OCI-LY7 (cell line): Measurements from ENCODE around the gene SPOPL. TPM values are rescaled to one million over a fixed set of nuclear protein-coding genes. Genes with fewer than 3 reads are reported as not detected.

Experiments used
- BruUV-seq: library from RNA; stranded (reverse); fragments of 400-500 nt; replicated peaks from 2 replicates; lab custom pipeline; 2021; lab: Mats Ljungman, UMichigan
- CTCF ChIA-PET: fragments of 300-600 bp; sonication (Branson Sonifier 250); formaldehyde crosslinking; loops from one replicate; lab custom pipeline; 2022; ENCODE audit warnings: antibody characterized with exemption; ENCODE audit not compliant: unreplicated experiment; lab: Charles Lee
- POLR2A ChIA-PET: fragments of 300-600 bp; sonication (Branson Sonifier 250); formaldehyde crosslinking; loops from one replicate; lab custom pipeline; 2022; ENCODE audit warnings: antibody characterized with exemption; lab: Charles Lee
- DNase-seq: peaks from one replicate; pipeline ENCODE4 v3.0.0-alpha.2; 2015; ENCODE audit warnings: low spot score
- H2AFZ ChIP-seq: fragments of 200-600 bp; sonication (generic), shearing (Covaris generic); 2 replicates; pipeline ENCODE4 v1.6.1; 2014; ENCODE audit warnings: mild to moderate bottlenecking, antibody characterized with exemption, low read length, moderate library complexity
- H3K27ac ChIP-seq: fragments of 200-600 bp; sonication (generic); 2 replicates; pipeline ENCODE4 v1.5.1; 2014; ENCODE audit warnings: mixed run types, low read depth, mild to moderate bottlenecking, moderate library complexity, low read length, inconsistent platforms; ENCODE audit not compliant: poor library complexity, severe bottlenecking
- H3K36me3 ChIP-seq: fragments of 200-600 bp; sonication (generic); 2 replicates; pipeline ENCODE4 v1.6.1; 2014; ENCODE audit warnings: mild to moderate bottlenecking, antibody characterized with exemption, low read length, moderate library complexity, mixed read lengths; ENCODE audit not compliant: insufficient read depth
- H3K4me1 ChIP-seq: fragments of 200-600 bp; sonication (generic); 2 replicates; pipeline ENCODE4 v1.5.1; 2014; ENCODE audit warnings: mild to moderate bottlenecking, low read length; ENCODE audit not compliant: insufficient read depth, poor library complexity, severe bottlenecking
- H3K4me2 ChIP-seq: fragments of 200-600 bp; sonication (generic); 2 replicates; pipeline ENCODE4 v1.6.1; 2014; ENCODE audit warnings: mild to moderate bottlenecking, low read length
- H3K4me3 ChIP-seq: fragments of 200-600 bp; sonication (generic); 2 replicates; pipeline ENCODE4 v1.5.1; 2014; ENCODE audit warnings: mild to moderate bottlenecking, low read depth, low read length; ENCODE audit not compliant: poor library complexity, severe bottlenecking
- H3K79me2 ChIP-seq: fragments of 200-600 bp; sonication (generic); 2 replicates; pipeline ENCODE4 v1.6.1; 2016; ENCODE audit warnings: low read depth, mild to moderate bottlenecking, low read length, moderate library complexity, mixed read lengths; ENCODE audit not compliant: insufficient read depth
- H3K9me2 ChIP-seq: fragments of 200-600 bp; sonication (generic); 2 replicates; pipeline ENCODE4 v1.6.1; 2016; ENCODE audit warnings: mild to moderate bottlenecking, low read length, mixed read lengths; ENCODE audit not compliant: insufficient read depth
- H3K9me3 ChIP-seq: fragments of 200-600 bp; sonication (generic); 2 replicates; pipeline ENCODE4 v1.6.1; 2014; ENCODE audit warnings: mild to moderate bottlenecking, mixed run types, low read length, mixed read lengths
- H4K20me1 ChIP-seq: fragments of 200-600 bp; sonication (generic); 2 replicates; pipeline ENCODE4 v1.6.1; 2014; ENCODE audit warnings: mild to moderate bottlenecking, antibody characterized with exemption, low read length, moderate library complexity, mixed read lengths; ENCODE audit not compliant: insufficient read depth
- CTCF ChIP-seq: fragments of 200-600 bp; sonication (generic); conservative IDR thresholded peaks from 2 replicates; pipeline ENCODE4 v1.5.1; 2014; ENCODE audit warnings: mild to moderate bottlenecking, antibody characterized with exemption, low read length, moderate library complexity, mixed read lengths
- EZH2phosphoT487 ChIP-seq: fragments of 200-600 bp; sonication (generic); IDR thresholded peaks from 2 replicates; pipeline ENCODE4 v1.6.1; 2018; ENCODE audit warnings: low read depth, borderline replicate concordance, mild to moderate bottlenecking, mixed run types, antibody characterized with exemption, low read length, moderate library complexity, mixed read lengths
- intact Hi-C: fragments of 100-400 bp; cut with micrococcal nuclease; formaldehyde crosslinking; loops from one replicate; pipeline ENCODE4 v1.10.0; 2022; ENCODE audit not compliant: unreplicated experiment
- total RNA-seq, 2 experiments: library from RNA; depleted of rRNA in 1 of 2; stranded (reverse); fragments of >200 nt in 1 of 2; shearing (Covaris generic) in 1 of 2; gene quantifications; 2 replicates each; pipeline ENCODE4 v1.2.3, GENCODE V29; 2014 to 2022

SPOPL gene
- total RNA-seq, 2 experiments from 2014 or later, result 11.4 to 18.3 TPM

- CTCF ChIA-PET, result no interaction called here
- intact Hi-C loops, result no loop called here
- BruUV-seq, result no TSS peak
- Histone ChIP-seq H3K4me3 (no peak overlapping the region), H3K9me3 (no peaks in the 10 kb centered on the region), H3K27ac (no peak overlapping the region), H3K36me3 (no peaks in the 10 kb centered on the region), H3K4me2 (no peak overlapping the region), H2AFZ (no peak overlapping the region), H3K79me2 (peaks cover 26% of the 10 kb centered on the region), H3K9me2 (no peaks in the 10 kb centered on the region), H4K20me1 (peaks cover 16% of the 10 kb centered on the region), H3K4me1 (peaks cover 12% of the 10 kb centered on the region)
- TF ChIP-seq CTCF, result no peak
- no peak for TF ChIP-seq EZH2phosphoT487
- POLR2A ChIA-PET, result interaction anchor here (1.7 kb wide), 1 partner anchor 16 kb away, joined by 8 read pairs; no protein-coding TSS in a partner anchor
- DNase-seq, result no peak
Measured at GRCh38 chr2:138499684-138500083, 1.9 kb upstream of the SPOPL start.

- H3K9me2 ChIP-seq, result no peaks in the 10 kb centered on the region
- peak overlapping the region; percentile 74 for H3K4me2 ChIP-seq
- peaks cover 16% of the 10 kb centered on the region for H4K20me1 ChIP-seq
- H2AFZ ChIP-seq, result peak overlapping the region; percentile 86
- no peak for TF ChIP-seq CTCF
- TF ChIP-seq EZH2phosphoT487, result no peak
- no peaks in the 10 kb centered on the region for H3K9me3 ChIP-seq
- peak overlapping the region; percentile 77 for H3K4me3 ChIP-seq
- H3K4me1 ChIP-seq, result peaks cover 19% of the 10 kb centered on the region
- H3K27ac ChIP-seq, result peak overlapping the region; percentile 16
- POLR2A ChIA-PET, result interaction anchor here (0.9 to 1.7 kb wide), 5 partner anchors 9 to 79 kb away, joined by 3 to 8 read pairs (median 3); no protein-coding TSS in a partner anchor
- TSS peak; percentile 59 for BruUV-seq
- no peak for DNase-seq
- CTCF ChIA-PET, result no interaction called here
- H3K36me3 ChIP-seq, result peaks cover 2% of the 10 kb centered on the region; the same call in 1 of the 2 replicates
- peaks cover 37% of the 10 kb centered on the region for H3K79me2 ChIP-seq
- intact Hi-C loops, result no loop called here
Measured at GRCh38 chr2:138500592-138501424, 762 bp upstream of the SPOPL start.
